PC-9 (cell line): ENCODE measurements around the gene TLR4. TPM values are rescaled to one million over a fixed set of nuclear protein-coding genes. Genes with fewer than 3 reads are reported as not detected.

Experiments
- BruUV-seq: library from RNA; stranded (reverse); fragments of 400-500 nt; replicated peaks from 2 replicates; lab custom pipeline; 2021; lab: Mats Ljungman, UMichigan
- CTCF ChIA-PET: fragments of 300-600 bp; sonication (Branson Sonifier 250); formaldehyde crosslinking; loops from one replicate; lab custom pipeline; 2022; ENCODE audit warnings: antibody characterized with exemption; lab: Charles Lee
- POLR2A ChIA-PET: fragments of 300-600 bp; sonication (Branson Sonifier 250); formaldehyde crosslinking; loops from one replicate; lab custom pipeline; 2022; ENCODE audit warnings: antibody characterized with exemption; ENCODE audit not compliant: unreplicated experiment; lab: Charles Lee
- DNase-seq, 2 experiments: peaks; one replicate each; pipeline versions ENCODE4 v3.0.0 to v3.0.0-alpha.2; 2015 to 2022; ENCODE audit warnings: mixed read lengths in 1 of 2
- H2AFZ ChIP-seq: fragments of 200-600 bp; sonication (generic); 2 replicates; pipeline ENCODE4 v1.8.1; 2017; ENCODE audit warnings: antibody characterized with exemption
- H3F3A ChIP-seq: fragments of 200-600 bp; sonication (generic); 2 replicates; pipeline ENCODE4 v1.8.1; 2017; ENCODE audit warnings: antibody characterized with exemption, mild to moderate bottlenecking, low read depth; ENCODE audit not compliant: insufficient read depth
- H3K27ac ChIP-seq: fragments of 200-600 bp; sonication (generic); 2 replicates; pipeline ENCODE4 v1.6.1; 2016; ENCODE audit warnings: mixed run types
- H3K27me3 ChIP-seq: fragments of 200-600 bp; sonication (generic); 2 replicates; pipeline ENCODE4 v1.6.1; 2016; ENCODE audit warnings: low read depth, mixed run types; ENCODE audit not compliant: insufficient read depth
- H3K36me3 ChIP-seq: fragments of 200-600 bp; sonication (generic); 2 replicates; pipeline ENCODE4 v1.6.1; 2016; ENCODE audit warnings: low read depth, mixed run types
- H3K4me1 ChIP-seq: fragments of 200-600 bp; sonication (generic); replicated peaks from 2 replicates; pipeline ENCODE4 v1.6.1; 2016; ENCODE audit warnings: mixed run types; ENCODE audit not compliant: insufficient read depth
- H3K4me2 ChIP-seq: fragments of 200-600 bp; sonication (generic); 2 replicates; pipeline ENCODE4 v1.6.1; 2017; ENCODE audit warnings: mixed run types
- H3K4me3 ChIP-seq: fragments of 200-600 bp; sonication (generic); 2 replicates; pipeline ENCODE4 v1.6.1; 2016; ENCODE audit warnings: mixed run types
- H3K79me2 ChIP-seq: fragments of 200-600 bp; sonication (generic); 2 replicates; pipeline ENCODE4 v1.6.1; 2017; ENCODE audit warnings: low read depth, mixed run types
- H3K9me2 ChIP-seq: fragments of 200-600 bp; sonication (generic); 2 replicates; pipeline ENCODE4 v1.8.1; 2017; ENCODE audit warnings: mild to moderate bottlenecking; ENCODE audit not compliant: insufficient read depth
- H3K9me3 ChIP-seq: fragments of 200-600 bp; sonication (generic); 2 replicates; pipeline ENCODE4 v1.8.1; 2016; ENCODE audit warnings: low read depth; ENCODE audit not compliant: insufficient read depth
- H4K20me1 ChIP-seq: fragments of 200-600 bp; sonication (generic); 2 replicates; pipeline ENCODE4 v1.8.1; 2017; ENCODE audit not compliant: insufficient read depth
- CTCF ChIP-seq: fragments of 200-600 bp; sonication (generic); conservative IDR thresholded peaks from 2 replicates; pipeline ENCODE4 v1.6.1; 2017; ENCODE audit warnings: mixed run types, antibody characterized with exemption, mild to moderate bottlenecking, moderate library complexity
- EZH2 ChIP-seq: fragments of 200-600 bp; sonication (generic); IDR thresholded peaks from 2 replicates; pipeline ENCODE4 v1.8.0; 2017; ENCODE audit warnings: antibody characterized with exemption, low read depth
- intact Hi-C: fragments of 100-400 bp; cut with micrococcal nuclease; formaldehyde crosslinking; loops from one replicate; pipeline ENCODE4 v1.10.0; 2022; ENCODE audit not compliant: unreplicated experiment
- total RNA-seq: library from RNA; stranded (reverse); gene quantifications from 2 replicates; pipeline ENCODE4 v1.2.3, GENCODE V29; 2021

Gene TLR4
- total RNA-seq, 1 experiment from 2014 or later, result 0.55 TPM

GRCh38 chr9:117739206-117739605 is 35.0 kb downstream of the TLR4 start:
- Histone ChIP-seq H3K4me3 (no peak overlapping the region), H3K9me3 (no peaks in the 10 kb centered on the region), H3K9me2 (no peaks in the 10 kb centered on the region), H2AFZ (no peak overlapping the region), H3K27me3 (peaks cover 14% of the 10 kb centered on the region), H3K4me2 (no peak overlapping the region), H3K27ac (no peak overlapping the region), H3K79me2 (no peaks in the 10 kb centered on the region), H3K4me1 (no peaks in the 10 kb centered on the region; the same call in 1 of the 2 replicates), H3K36me3 (no peaks in the 10 kb centered on the region), H3F3A (no peaks in the 10 kb centered on the region), H4K20me1 (no peaks in the 10 kb centered on the region)
- CTCF ChIA-PET, result no interaction called here
- no peak for DNase-seq
- intact Hi-C loops, result no loop called here
- TF ChIP-seq CTCF (no peak), EZH2 (no peak)
- no TSS peak for BruUV-seq
- POLR2A ChIA-PET, result no interaction called here

- H3K36me3 ChIP-seq, result no peaks in the 10 kb centered on the region
- no peaks in the 10 kb centered on the region for H4K20me1 ChIP-seq
- H3K27me3 ChIP-seq, result peaks cover 15% of the 10 kb centered on the region
- H3K4me1 ChIP-seq, result no peaks in the 10 kb centered on the region; the same call in 1 of the 2 replicates
- TF ChIP-seq CTCF (no peak), EZH2 (no peak)
- no peaks in the 10 kb centered on the region for H3K9me2 ChIP-seq
- no peak overlapping the region for H3K4me2 ChIP-seq
- BruUV-seq, result no TSS peak
- no peaks in the 10 kb centered on the region for H3K9me3 ChIP-seq
- no peak overlapping the region for H2AFZ ChIP-seq
- ChIA-PET CTCF (no interaction called here), POLR2A (no interaction called here)
- no peaks in the 10 kb centered on the region for H3F3A ChIP-seq
- no peak for DNase-seq
- no peaks in the 10 kb centered on the region for H3K79me2 ChIP-seq
- H3K27ac ChIP-seq, result no peak overlapping the region
- H3K4me3 ChIP-seq, result no peak overlapping the region
- intact Hi-C loops, result no loop called here
These were observed 35.6 kb downstream of the TLR4 start for GRCh38 chr9:117739624-117740347.

GRCh38 chr9:117742131-117742530 is 37.9 kb downstream of the TLR4 start:
- no peak for DNase-seq
- Histone ChIP-seq H3K4me2 (no peak overlapping the region), H3K36me3 (no peaks in the 10 kb centered on the region), H3K9me2 (no peaks in the 10 kb centered on the region), H3F3A (no peaks in the 10 kb centered on the region), H2AFZ (no peak overlapping the region), H3K9me3 (no peaks in the 10 kb centered on the region), H3K4me3 (no peak overlapping the region), H3K27ac (no peak overlapping the region), H4K20me1 (no peaks in the 10 kb centered on the region), H3K27me3 (peaks cover 27% of the 10 kb centered on the region), H3K4me1 (no peaks in the 10 kb centered on the region), H3K79me2 (no peaks in the 10 kb centered on the region)
- CTCF ChIA-PET, result no interaction called here
- intact Hi-C loops, result no loop called here
- POLR2A ChIA-PET, result no interaction called here
- TF ChIP-seq EZH2 (no peak), CTCF (no peak)
- BruUV-seq, result no TSS peak
